Left hindlimb (tissue), 1 donor: ENCODE measurements around the gene ASPHD2.

Source experiments
- DNase-seq: peaks from one replicate; pipeline ENCODE4 v3.0.0-alpha.2; 2018

The ASPHD2 gene

DNA sequence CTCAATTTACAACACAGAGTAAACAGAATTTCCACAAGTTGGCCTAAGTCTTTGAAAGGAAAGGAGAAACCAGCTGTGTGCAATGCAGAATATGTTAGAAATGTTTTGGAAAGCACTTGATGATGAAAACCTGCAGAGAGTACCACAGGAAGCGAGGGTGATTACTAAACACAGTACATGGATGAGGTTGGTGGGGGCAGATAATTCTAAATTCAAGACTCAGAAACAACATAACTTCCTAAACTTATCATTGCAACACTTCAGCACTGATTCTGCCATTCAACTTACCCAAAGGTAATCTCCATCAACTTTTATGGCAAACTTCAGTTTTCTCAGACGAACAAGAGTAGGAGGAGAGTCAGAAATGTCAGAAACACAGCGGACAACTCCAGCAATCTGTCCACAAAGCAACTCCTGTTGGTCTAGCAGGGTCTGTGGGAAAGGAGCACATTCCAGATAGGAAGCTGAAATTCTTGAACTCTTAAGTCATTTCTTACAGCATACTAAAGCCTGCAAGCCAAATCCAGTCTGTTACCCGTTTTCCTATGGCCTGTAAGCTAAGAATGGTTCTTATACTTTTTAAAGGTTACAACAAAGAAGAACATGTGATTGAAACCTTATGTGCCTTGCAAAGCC lies 47.8 kb downstream of the ASPHD2 start:
- DNase-seq, result no peak

DNA sequence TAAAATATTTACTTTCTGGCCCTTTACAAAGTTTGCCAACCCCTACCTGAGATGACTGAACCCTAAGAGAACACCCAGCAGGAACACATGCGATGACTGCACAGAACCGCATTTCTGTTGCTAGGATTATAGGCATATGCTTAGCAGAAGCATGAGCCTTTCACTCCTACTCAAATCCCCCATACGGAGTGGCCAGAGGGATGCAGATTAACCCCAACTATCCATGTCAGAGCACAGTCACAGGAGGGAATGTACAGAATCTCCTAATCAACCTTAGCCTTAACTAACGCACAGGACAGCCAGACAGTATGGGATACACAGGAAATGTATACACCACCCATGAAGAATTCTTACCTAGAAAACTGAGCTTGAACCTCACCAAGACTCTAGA lies 48.3 kb downstream of the ASPHD2 start:
- DNase-seq, result no peak

DNA sequence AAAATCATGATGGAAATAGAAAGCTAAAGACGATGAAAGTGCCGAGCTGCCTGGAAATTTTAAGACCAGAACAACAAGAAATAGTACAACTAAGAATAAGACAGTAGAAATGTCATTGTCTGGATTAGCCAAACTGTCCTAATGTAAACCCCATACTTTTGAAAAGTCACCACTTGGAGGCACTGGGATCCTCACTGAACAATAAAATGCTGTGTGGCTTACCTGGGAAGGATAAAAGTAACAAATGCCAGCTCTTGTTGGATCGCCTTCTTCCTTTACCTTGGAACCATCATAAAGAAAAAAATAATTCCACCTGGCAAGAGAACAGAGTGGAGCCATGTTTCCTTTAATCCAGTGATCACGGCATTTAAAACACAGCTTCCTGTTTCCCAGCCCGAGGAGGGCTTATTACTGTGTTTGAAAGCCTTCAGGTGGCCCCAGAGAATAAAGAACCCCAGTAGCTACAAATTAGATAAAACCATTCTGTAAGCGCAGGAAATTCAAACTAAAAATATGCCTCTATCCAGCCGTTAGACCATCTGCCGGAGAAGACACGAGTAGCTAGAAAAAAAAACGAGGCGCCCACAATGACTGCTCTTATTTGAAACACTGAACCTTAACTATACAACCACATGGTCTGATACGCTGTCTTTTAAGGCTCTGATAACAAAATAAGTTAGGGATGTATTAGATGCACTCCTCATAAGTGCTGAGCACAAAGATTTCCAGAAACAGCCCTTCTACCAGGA lies 50.2 kb downstream of the ASPHD2 start:
- no peak for DNase-seq

DNA sequence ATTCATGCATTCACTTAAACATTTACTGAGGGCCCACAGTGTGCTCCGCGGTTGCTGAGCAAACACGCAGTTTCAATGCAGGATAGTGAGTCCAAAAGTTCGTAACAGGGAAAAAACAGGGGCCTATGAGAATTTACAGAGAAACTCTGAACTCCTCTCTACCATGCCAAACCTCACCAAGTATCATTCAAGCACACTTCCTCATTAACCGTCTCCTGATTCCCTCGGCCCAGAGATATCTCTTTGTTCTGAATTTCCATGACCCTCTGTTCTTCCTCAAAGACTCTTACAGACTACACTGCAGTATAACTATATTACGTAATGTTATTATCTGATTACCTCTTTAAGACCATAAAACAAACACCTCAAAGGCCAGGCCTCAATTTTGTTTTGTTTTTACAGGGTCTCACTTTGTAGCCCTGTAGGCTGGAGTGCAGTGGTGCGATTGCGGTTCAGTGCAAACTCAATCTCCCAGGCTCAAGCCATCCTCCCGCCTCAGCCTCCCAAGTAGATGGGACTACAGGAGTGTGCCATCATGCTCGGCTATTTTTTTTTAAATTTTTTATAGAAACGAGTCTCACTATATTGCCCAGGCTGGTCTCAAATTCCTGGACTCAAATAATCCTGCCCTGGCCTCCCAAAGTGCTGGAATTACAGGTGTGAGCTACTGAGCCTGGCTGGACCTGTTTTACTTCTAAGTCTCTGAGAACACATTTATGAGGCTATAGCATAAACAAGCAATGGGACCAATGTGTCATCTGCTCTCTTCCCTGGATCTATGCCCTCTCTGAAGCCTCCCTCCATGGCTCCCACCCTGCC lies 50.9 kb downstream of the ASPHD2 start:
- no peak for DNase-seq

DNA sequence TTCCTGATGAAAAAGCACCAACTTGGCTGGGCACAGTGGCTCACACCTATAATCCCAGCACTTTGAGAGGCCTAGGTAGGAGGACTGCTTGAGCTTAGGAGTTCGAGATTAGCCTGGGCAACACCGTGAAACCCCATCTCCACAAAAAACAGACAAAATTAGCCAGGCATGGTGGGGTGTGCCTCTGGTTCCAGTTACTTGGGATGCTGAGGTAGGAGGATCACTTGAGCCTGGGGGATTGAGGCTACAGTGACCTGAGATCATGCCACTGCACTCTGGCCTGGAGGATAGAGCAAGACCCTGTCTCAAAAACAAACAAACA lies 51.5 kb downstream of the ASPHD2 start:
- no peak for DNase-seq

DNA sequence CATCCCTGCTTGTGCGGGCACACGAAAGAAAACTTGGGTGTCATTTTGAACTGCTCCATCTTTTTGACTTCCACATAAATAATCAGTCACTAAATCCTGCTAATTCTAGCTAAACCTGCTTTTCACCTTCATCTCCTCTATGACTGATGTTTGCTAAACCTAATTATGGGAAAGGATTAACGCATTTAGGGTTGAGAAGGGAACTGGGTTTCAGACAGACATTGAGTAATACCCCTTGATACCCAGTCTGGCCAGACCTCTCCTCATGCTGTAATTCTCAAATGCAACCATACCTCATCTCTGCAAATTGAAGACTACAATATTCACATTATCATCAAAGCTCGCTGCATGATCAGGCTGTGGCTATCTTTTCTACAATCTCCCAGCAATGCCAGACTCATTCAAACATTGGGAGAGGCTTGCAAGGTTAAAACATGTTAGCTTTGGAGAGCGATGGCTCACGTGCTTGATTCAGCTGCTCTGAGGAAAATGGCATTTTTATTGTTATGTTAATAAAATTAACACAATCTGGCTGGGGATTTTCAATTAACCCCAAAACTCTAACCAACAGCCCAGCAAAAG lies 52.1 kb downstream of the ASPHD2 start:
- DNase-seq, result no peak

DNA sequence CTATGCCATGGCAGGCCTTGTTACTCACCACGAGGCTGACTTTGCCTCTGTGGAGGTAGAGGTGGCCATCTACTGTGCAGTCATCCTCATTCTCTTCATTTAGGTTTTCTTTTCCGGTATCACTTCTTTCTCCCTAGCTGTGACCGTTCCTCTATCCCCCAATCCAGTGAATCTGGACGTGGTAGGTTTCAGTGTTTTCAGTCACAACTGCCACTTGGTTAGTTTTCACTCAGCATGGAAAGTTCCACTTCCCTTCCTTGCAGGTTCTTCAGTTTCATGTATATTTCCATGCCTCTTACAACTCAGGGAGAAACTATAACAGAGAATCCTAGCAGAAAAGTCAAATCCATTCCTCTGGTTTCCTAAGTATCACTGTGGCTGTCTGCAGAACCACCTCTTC lies 52.6 kb downstream of the ASPHD2 start:
- no peak for DNase-seq

DNA sequence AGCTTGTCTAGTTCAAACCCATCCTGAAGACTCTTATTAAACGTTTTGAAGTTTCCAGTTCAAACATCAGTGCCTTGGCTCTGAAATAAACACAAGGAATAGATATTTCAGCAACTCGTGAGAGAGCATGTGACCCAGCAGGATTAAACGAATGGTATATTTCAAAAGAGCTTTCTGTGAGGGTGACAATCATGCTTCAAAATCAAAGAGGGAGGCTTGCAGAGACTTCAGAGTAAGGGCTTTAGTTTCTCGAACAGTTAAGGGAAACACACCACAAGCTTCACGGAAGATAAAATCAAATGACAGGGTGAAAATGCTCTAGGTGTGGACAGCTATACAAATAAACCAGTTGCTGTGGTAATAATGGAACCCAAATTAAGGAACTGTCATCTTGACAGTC lies 53.1 kb downstream of the ASPHD2 start:
- no peak for DNase-seq

DNA sequence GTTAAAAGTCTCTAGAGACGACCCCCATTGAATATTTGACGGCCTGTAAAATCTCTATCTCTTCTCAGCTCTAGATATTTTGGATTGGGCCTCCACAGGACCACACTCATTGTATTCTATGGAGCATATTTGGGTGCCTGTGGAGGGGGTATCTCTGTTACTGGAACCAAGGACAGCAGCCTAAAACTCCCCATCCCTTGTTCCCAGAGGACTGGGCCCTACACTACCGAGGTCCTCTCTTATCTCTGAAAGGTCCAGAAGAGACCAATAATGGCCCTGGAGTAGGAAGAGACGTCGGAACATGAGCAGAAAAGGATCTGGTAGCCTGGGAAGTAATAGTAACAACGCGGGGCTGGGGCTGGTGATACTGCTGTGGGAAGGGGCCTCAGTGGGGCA lies 54.0 kb downstream of the ASPHD2 start:
- DNase-seq, result peak; percentile 43

DNA sequence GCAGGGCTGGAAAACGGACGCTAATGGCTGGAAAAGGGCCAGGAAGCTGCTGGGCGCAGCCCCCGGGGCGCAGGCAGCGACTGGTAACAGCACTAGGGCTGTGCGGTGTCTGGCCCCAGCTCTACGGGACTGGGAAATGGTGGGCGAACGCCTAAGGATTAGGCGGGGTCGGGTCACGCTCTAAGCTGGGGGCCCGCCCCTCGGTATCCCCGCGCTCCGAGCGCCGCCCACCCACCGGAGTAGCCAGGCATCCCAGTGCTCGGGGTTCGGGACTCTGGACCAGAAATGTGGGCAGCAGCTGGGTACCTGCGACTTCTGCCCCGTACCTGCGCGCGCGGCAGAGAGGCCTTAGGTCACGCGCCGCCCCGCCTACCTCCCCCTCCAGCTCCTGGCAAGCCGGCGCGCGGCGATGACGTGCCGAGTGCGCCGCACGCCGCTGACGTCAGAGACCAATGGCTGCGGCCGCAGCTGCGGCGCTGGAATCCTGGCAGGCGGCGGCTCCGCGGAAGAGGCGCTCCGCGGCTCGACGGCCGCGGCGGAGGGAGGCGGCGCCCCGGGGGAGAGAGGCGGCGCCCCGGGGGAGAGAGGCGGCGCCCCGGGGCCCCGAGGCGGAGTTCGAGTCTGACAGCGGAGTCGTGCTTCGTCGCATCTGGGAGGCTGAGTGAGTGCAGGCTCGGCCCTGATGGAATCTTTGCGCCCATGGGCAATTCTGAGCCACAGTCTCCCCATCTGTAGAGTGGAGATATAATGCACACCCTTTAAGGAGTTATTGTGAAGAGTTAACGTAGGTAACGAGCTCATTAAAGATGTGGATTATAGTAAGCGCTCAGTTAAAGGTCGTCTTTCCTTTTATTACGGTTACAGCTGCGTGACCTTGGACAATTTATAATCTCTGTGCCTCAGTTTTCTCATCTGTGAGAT lies 54.6 kb downstream of the ASPHD2 start, which contains the start of the genes HPS4 and SRRD:
Gene HPS4, minus strand, starts transcription at position 345 of the 921 bp plus-strand sequence. CDS start 2,021 bp downstream, outside the sequence.
Gene SRRD, plus strand, starts transcription at position 439 of the 921 bp plus-strand sequence. Its CDS starts 14 bp downstream, at position 453.
- DNase-seq, result peak; percentile 92

DNA sequence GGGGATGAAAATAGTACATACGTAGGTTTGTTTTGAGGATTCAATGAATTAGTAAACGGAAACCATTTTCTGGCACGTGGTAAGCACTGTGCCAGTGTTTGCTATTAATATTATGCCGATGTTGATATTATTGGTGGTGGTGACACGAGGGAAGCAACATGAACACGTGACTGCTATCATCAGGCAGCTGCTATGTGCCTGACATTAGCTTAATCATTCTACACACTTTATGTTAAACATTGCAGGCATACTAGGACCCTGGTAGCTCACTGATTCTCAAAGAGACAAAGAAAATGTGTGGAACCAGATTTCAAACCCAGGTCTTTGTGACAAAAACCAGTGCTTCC lies 55.3 kb downstream of the ASPHD2 start:
- DNase-seq, result no peak

DNA sequence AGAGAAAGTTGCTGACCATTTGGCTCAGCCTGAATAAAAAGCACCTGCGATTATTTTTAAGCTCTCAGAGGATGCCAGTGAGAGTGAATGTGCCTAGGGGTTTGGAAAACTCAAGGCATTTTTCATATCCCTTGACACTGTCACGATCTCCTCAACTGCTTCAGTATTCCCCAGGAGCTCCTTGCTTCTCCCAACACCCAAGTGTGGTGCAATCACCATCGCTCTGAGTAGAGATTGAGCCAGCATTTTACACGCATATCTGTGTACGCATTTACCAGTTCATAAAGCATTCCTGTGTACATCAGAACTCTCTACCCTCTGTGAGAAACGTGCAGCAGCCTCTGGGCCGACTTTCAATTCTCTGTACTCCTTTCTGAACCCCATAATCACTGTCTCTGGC lies 56.0 kb downstream of the ASPHD2 start:
- DNase-seq, result no peak

DNA sequence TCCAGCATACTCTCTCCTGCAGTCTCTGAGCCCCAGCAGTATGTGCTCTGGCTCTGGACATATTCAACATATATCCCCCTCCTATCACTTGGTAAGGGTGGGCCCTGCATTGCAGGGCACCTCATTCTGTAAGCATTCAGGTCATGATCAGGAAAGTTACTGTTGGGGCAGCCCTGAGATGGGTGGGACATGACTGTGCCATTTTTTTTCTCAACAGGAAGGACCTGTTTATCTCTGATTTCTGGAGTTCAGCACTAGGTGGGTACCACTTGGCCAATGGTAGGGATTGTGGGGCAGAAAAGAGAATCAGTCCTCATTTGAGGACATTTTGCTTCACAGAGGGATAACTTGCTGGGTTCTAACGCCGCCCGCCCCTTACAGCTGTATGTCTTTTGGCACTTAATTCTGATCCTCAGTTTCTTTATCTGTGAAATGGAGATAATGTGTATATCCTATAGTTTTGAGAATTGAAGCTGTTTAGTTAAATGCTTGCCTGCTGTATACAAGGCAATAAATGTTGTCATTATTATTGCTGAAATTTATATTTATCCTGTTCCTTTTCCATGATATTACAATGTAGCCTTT lies 56.8 kb downstream of the ASPHD2 start:
- no peak for DNase-seq

DNA sequence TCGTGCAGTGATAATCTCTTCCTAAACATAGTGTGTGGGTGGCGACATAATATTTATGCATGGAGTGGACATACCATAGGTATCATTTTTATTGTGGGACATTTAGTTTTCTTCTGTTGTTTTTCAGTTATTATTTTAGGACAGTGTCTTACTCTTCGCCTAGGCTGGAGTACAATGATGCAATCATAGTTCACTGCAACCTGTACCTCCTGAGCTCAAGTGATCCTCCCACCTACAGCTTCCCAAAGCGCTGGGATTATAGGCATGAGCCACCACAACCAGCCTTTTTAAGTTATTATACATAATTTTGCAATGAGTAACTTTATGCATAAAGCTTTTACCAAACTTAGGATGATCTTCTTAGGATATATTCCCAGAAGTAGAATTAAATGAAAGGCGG lies 57.3 kb downstream of the ASPHD2 start:
- no peak for DNase-seq

DNA sequence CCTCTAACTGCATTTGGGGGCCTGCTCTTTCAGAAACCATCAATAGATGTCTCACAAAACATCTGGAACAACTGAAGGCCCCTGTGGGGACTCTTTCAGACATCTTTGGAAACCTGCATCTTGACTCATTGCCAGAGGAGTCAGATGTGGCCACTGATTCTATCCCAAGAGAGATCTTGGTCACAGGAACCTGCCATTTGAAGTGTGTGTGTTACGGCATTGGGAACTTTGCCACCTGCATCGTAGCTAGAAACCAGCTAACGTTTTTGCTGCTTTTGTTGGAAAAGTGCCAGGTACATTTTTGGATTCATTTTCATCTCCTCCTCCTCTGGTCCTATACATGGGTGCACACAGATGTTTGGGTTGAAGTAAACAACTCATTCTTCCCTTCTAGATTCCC lies 58.9 kb downstream of the ASPHD2 start:
- no peak for DNase-seq

DNA sequence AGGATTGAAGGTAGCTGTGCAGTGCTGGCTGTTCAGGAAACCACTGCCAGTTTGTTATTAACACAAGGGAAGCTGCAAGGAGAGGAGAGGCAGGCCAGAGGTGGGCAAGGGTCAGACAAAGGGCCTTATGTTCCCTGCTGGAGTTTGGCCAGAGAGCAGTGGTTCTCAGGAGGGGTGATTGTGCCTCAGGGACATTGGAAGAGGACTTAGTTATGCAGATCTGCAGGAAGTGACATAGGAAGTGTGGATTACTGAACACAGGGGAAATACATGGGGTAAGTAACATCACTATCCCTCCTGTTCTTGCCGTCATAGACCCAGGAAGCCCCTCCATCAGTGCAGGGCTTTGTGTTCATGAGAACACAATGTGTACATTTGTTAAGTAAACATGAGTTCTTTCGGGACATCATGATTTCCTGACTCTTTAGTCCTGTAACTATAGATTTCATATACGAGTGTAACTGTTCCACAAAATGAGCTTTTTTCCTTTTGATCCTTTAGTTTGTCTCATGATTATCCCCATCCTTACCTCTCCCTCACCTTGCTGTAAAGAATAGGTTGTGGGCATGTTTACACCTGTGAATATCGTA lies 60.5 kb downstream of the ASPHD2 start:
- no peak for DNase-seq

DNA sequence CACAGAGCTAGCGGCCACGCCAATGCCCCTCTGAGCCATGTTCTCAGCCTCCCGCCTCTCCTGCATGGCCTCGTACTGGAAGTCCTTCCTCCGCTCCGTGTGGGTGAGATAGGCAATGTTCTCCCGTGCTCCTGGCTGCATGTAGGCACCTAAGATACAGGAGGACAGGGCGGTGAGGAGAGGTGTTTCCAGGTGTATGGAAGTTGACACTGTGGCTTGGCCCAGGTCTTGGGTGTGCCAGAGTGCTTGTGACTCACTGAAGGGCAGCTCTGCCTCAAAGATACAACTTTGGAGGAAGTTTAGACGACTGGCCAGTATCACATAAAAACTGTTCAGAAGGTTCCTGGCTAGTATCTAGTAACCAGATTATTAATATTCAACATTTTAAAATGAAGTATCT lies 63.2 kb downstream of the ASPHD2 start:
- DNase-seq, result no peak

DNA sequence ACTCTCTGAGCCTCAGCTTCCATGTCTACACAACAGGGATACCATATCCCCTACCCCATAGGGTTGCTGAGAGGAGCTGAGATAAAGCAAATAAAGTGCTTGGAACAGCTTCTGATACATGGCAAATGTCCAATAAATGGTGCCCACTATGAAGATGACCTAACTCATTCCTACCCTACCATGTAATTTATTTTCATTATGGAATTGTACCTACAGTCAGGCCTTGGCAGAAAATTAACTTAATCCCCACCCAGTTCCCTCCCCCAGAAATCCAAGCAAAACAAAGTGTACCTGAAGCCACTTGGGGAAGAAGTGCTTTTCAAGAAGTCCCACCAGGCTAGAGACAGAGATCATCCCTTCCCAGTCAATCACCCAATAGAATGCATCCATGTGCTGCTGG lies 65.4 kb downstream of the ASPHD2 start:
- no peak for DNase-seq
